PC-3 (cell line): ENCODE data around the gene MIPOL1. TPM values are rescaled to one million over a fixed set of nuclear protein-coding genes. Genes with fewer than 3 reads are reported as not detected.

Source experiments
- ATAC-seq: fragments of 200-7000 bp; cut with Tn5 transposase; 2 replicates; pipeline ENCODE4 v1.9.1; 2020; ENCODE audit warnings: mild to moderate bottlenecking, moderate library complexity
- BruUV-seq: library from RNA; stranded (reverse); fragments of 400-500 nt; replicated peaks from 2 replicates; lab custom pipeline; 2021; lab: Mats Ljungman, UMichigan
- CTCF ChIA-PET: fragments of 300-600 bp; sonication (Branson Sonifier 250); formaldehyde crosslinking; loops from one replicate; lab custom pipeline; 2022; ENCODE audit warnings: antibody characterized with exemption; lab: Charles Lee
- POLR2A ChIA-PET: fragments of 300-600 bp; sonication (Branson Sonifier 250); formaldehyde crosslinking; loops from one replicate; lab custom pipeline; 2022; ENCODE audit warnings: antibody characterized with exemption; ENCODE audit not compliant: unreplicated experiment; lab: Charles Lee
- DNase-seq: peaks from one replicate; pipeline ENCODE4 v3.0.0-alpha.2; 2015
- H2AFZ ChIP-seq: fragments of 300-600 bp; sonication (generic); 2 replicates; pipeline ENCODE4 v1.6.0; 2016; ENCODE audit warnings: antibody characterized with exemption, low read length
- H3F3A ChIP-seq: fragments of 300-600 bp; sonication (generic); one replicate; pipeline ENCODE4 v1.6.0; 2017; ENCODE audit warnings: antibody characterized with exemption, low read length, control low read depth, mild to moderate bottlenecking; ENCODE audit not compliant: unreplicated experiment
- H3K27ac ChIP-seq: fragments of 300-600 bp; sonication (generic); 2 replicates; pipeline ENCODE4 v1.5.1; 2016; ENCODE audit warnings: mild to moderate bottlenecking, low read length
- H3K27me3 ChIP-seq: fragments of 300-600 bp; sonication (generic); 2 replicates; pipeline ENCODE4 v1.6.1; 2016; ENCODE audit warnings: low read length, mixed read lengths
- H3K36me3 ChIP-seq: fragments of 300-600 bp; sonication (generic); 2 replicates; pipeline ENCODE4 v1.6.1; 2016; ENCODE audit warnings: low read depth, mixed run types, low read length, mixed read lengths
- H3K4me1 ChIP-seq: fragments of 300-600 bp; sonication (generic); 2 replicates; pipeline ENCODE4 v1.5.1; 2016; ENCODE audit warnings: low read length; ENCODE audit not compliant: insufficient read depth
- H3K4me2 ChIP-seq: fragments of 300-600 bp; sonication (generic); 2 replicates; pipeline ENCODE4 v1.6.0; 2016; ENCODE audit warnings: low read length
- H3K4me3 ChIP-seq: fragments of 300-600 bp; sonication (generic); 2 replicates; pipeline ENCODE4 v1.5.1; 2016; ENCODE audit warnings: mild to moderate bottlenecking, low read length, mixed read lengths
- H3K79me2 ChIP-seq: fragments of 300-600 bp; sonication (generic); 2 replicates; pipeline ENCODE4 v1.6.1; 2017; ENCODE audit warnings: low read length, mixed read lengths
- H3K9ac ChIP-seq: fragments of 300-600 bp; sonication (generic); 2 replicates; pipeline ENCODE4 v1.6.0; 2016; ENCODE audit warnings: mild to moderate bottlenecking, low read length
- H3K9me2 ChIP-seq: fragments of 300-600 bp; sonication (generic); replicated peaks from 2 replicates; pipeline ENCODE4 v1.6.1; 2016; ENCODE audit warnings: mixed run types, low read length, mixed read lengths
- H3K9me3 ChIP-seq: fragments of 300-600 bp; sonication (generic); 2 replicates; pipeline ENCODE4 v1.6.1; 2016; ENCODE audit warnings: low read length, mixed read lengths
- H4K20me1 ChIP-seq: fragments of 300-600 bp; sonication (generic); 2 replicates; pipeline ENCODE4 v1.6.1; 2016; ENCODE audit warnings: low read length, mixed read lengths
- CTCF ChIP-seq: fragments of 300-600 bp; sonication (generic); conservative IDR thresholded peaks from 2 replicates; pipeline ENCODE4 v1.5.1; 2017; ENCODE audit warnings: antibody characterized with exemption, low read depth, mild to moderate bottlenecking, low read length
- EZH2 ChIP-seq: fragments of 300-600 bp; sonication (generic); IDR thresholded peaks from one replicate; pipeline ENCODE4 v1.6.1; 2017; ENCODE audit warnings: antibody characterized with exemption, mild to moderate bottlenecking, low read length; ENCODE audit not compliant: unreplicated experiment
- EZH2phosphoT487 ChIP-seq: fragments of 300-600 bp; sonication (generic); IDR thresholded peaks from 2 replicates; pipeline ENCODE4 v1.6.1; 2018; ENCODE audit warnings: mild to moderate bottlenecking, antibody characterized with exemption, low read length, borderline replicate concordance
- intact Hi-C: fragments of 100-400 bp; cut with micrococcal nuclease; formaldehyde crosslinking; loops from 2 replicates; pipeline ENCODE4 v1.9.0; 2023
- total RNA-seq: library from RNA; depleted of rRNA; stranded (reverse); fragments of >200 nt; gene quantifications from 2 replicates; pipeline ENCODE4 v1.2.3, GENCODE V29; 2014

The MIPOL1 gene
- total RNA-seq, 1 experiment from 2014 or later = 22.5 TPM

DNA sequence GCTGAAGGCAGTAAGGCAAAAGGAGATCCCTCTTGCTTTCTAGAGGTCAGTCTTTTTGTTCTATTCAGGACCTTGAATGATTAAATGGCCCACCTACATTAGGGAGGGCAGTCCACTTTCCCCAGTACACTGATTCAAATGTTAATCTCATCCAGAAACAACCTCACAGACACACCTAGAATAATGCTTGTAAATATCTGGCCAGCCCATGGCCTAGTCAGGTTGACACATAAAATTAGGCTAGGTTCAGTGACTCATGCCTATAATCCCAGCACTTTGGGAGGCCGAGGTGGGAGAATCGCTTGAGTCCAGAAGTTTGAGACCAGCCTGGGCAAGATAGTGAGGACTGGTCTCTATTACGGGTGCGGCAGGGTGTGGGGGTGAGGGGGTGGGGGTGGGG lies 43.5 kb downstream of the MIPOL1 start:
- H2AFZ ChIP-seq = no peak overlapping the region
- no peaks in the 10 kb centered on the region for H3K9me3 ChIP-seq
- H3K4me2 ChIP-seq = peak overlapping the region; percentile 0; the same call in 1 of the 2 replicates
- H3K27ac ChIP-seq = peak overlapping the region; percentile 22; the same call in 1 of the 2 replicates
- ATAC-seq (peak; percentile 73), DNase-seq (peak; percentile 71)
- no peak overlapping the region for H3K9ac ChIP-seq
- intact Hi-C loops = no loop called here
- H3K36me3 ChIP-seq = no peaks in the 10 kb centered on the region
- peaks cover 6% of the 10 kb centered on the region for H3K4me1 ChIP-seq
- H3K9me2 ChIP-seq = no peaks in the 10 kb centered on the region
- H3K27me3 ChIP-seq = no peaks in the 10 kb centered on the region
- no peak overlapping the region for H3K4me3 ChIP-seq
- no peaks in the 10 kb centered on the region for H4K20me1 ChIP-seq
- CTCF ChIA-PET = no interaction called here
- TF ChIP-seq EZH2 (no peak), EZH2phosphoT487 (no peak), CTCF (no peak)
- H3F3A ChIP-seq = no peaks in the 10 kb centered on the region
- BruUV-seq = no TSS peak
- POLR2A ChIA-PET = no interaction called here
- peaks cover 17% of the 10 kb centered on the region; the same call in 1 of the 2 replicates for H3K79me2 ChIP-seq

- H3K9me3 ChIP-seq = no peaks in the 10 kb centered on the region
- ATAC-seq (peak; percentile 65), DNase-seq (peak; percentile 79)
- TF ChIP-seq EZH2phosphoT487 (no peak), CTCF (peak; percentile 89), EZH2 (no peak)
- H3K9ac ChIP-seq = no peak overlapping the region
- H3K4me1 ChIP-seq = no peaks in the 10 kb centered on the region; the same call in 1 of the 2 replicates
- H3F3A ChIP-seq = no peaks in the 10 kb centered on the region
- H3K4me3 ChIP-seq = no peak overlapping the region
- intact Hi-C loops = loop anchor here (1.0 to 5.0 kb wide), 7 partner anchors 82 to 628 kb away; no protein-coding TSS in a partner anchor
- BruUV-seq = no TSS peak
- no peaks in the 10 kb centered on the region for H3K9me2 ChIP-seq
- no peaks in the 10 kb centered on the region for H4K20me1 ChIP-seq
- H3K36me3 ChIP-seq = no peaks in the 10 kb centered on the region; the same call in 1 of the 2 replicates
- ChIA-PET CTCF (interaction anchor here (1.1 kb wide), 1 partner anchor 353 kb away, joined by 4 read pairs; no protein-coding TSS in a partner anchor), POLR2A (no interaction called here)
- no peak overlapping the region for H3K27ac ChIP-seq
- peak overlapping the region; percentile 34; the same call in 1 of the 2 replicates for H3K4me2 ChIP-seq
- no peak overlapping the region for H2AFZ ChIP-seq
- peaks cover 16% of the 10 kb centered on the region for H3K79me2 ChIP-seq
- H3K27me3 ChIP-seq = no peaks in the 10 kb centered on the region
Observed at GRCh38 chr14:37246427-37246829, 48.7 kb downstream of the MIPOL1 start.

DNA sequence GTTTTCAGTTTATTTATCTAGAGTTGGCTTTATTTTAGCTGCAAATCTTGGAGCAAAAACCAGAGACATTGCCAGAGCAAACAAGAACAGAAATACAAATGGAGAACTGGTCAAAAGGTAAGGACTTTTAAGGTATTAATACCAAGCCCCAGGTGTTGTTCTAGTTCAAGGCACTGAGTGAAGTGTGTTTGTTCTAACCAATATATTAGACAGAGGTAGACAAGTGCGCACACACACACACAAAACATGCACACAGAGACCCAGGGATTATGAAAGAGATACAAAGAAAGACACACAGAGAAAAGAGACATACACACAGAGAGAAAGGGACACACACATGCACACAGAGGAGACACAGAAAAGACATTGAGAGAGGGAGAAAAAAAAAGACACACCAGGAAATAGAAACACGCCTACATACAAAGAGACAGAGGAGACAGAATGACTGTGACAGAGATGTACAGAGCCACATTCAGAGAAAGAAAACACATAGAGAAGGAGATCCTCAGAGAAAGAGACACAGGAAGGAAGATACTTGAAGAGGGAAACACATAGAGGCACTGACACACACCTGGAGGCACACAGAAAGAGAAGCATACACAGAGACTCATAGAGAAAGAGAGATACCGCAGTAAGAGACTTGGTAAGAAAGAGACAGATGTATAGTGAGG lies 50.2 kb downstream of the MIPOL1 start:
- no peak overlapping the region for H3K4me2 ChIP-seq
- no peak overlapping the region for H2AFZ ChIP-seq
- ATAC-seq (no peak), DNase-seq (no peak)
- H3K27me3 ChIP-seq = no peaks in the 10 kb centered on the region
- TF ChIP-seq EZH2phosphoT487 = no peak
- TF ChIP-seq EZH2 = no peak
- BruUV-seq = no TSS peak
- peaks cover 8% of the 10 kb centered on the region for H3K4me1 ChIP-seq
- no peak overlapping the region for H3K9ac ChIP-seq
- H3F3A ChIP-seq = no peaks in the 10 kb centered on the region
- ChIA-PET CTCF (no interaction called here), POLR2A (no interaction called here)
- peaks cover 16% of the 10 kb centered on the region for H3K79me2 ChIP-seq
- H3K9me3 ChIP-seq = no peaks in the 10 kb centered on the region
- H3K36me3 ChIP-seq = no peaks in the 10 kb centered on the region; the same call in 1 of the 2 replicates
- H3K9me2 ChIP-seq = no peaks in the 10 kb centered on the region
- intact Hi-C loops = loop anchor here (2.0 to 5.0 kb wide), 3 partner anchors 81 to 579 kb away; no protein-coding TSS in a partner anchor
- no peaks in the 10 kb centered on the region for H4K20me1 ChIP-seq
- no peak overlapping the region for H3K27ac ChIP-seq
- no peak overlapping the region for H3K4me3 ChIP-seq
